OCI-LY1 (cell line): Measurements from ENCODE around the gene HERPUD2.

Experiments
- H2AFZ ChIP-seq: fragments of 200-600 bp; sonication (generic), shearing (Covaris generic); 2 replicates; pipeline ENCODE4 v1.6.0; 2014; ENCODE audit warnings: antibody characterized with exemption, mild to moderate bottlenecking, low read length
- H3F3A ChIP-seq: fragments of 200-600 bp; sonication (generic), shearing (Covaris generic); 2 replicates; pipeline ENCODE4 v1.6.0; 2014; ENCODE audit warnings: mild to moderate bottlenecking, antibody characterized with exemption, low read length, moderate library complexity; ENCODE audit not compliant: insufficient read depth
- H3K27ac ChIP-seq: fragments of 200-600 bp; sonication (generic); 2 replicates; pipeline ENCODE4 v1.5.1; 2014; ENCODE audit warnings: low read length, mixed run types, mild to moderate bottlenecking, low read depth; ENCODE audit not compliant: poor library complexity, severe bottlenecking
- H3K27me3 ChIP-seq: fragments of 200-600 bp; sonication (generic); 2 replicates; pipeline ENCODE4 v1.6.0; 2014; ENCODE audit warnings: antibody characterized with exemption, mild to moderate bottlenecking, low read length, moderate library complexity; ENCODE audit not compliant: insufficient read depth
- H3K36me3 ChIP-seq: fragments of 200-600 bp; sonication (generic); 2 replicates; pipeline ENCODE4 v1.6.1; 2014; ENCODE audit warnings: mild to moderate bottlenecking, antibody characterized with exemption, low read length, moderate library complexity, mixed read lengths; ENCODE audit not compliant: insufficient read depth
- H3K4me1 ChIP-seq: fragments of 200-600 bp; sonication (generic); 2 replicates; pipeline ENCODE4 v1.5.1; 2014; ENCODE audit warnings: mild to moderate bottlenecking, low read length, moderate library complexity; ENCODE audit not compliant: insufficient read depth, severe bottlenecking
- H3K4me2 ChIP-seq: fragments of 200-600 bp; sonication (generic), shearing (Covaris generic); 2 replicates; pipeline ENCODE4 v1.6.1; 2014; ENCODE audit warnings: low read length
- H3K4me3 ChIP-seq: fragments of 200-600 bp; sonication (generic); 2 replicates; pipeline ENCODE4 v1.5.1; 2014; ENCODE audit warnings: low read length, low read depth, mild to moderate bottlenecking, mixed read lengths; ENCODE audit not compliant: poor library complexity, severe bottlenecking
- H3K79me2 ChIP-seq: fragments of 200-600 bp; shearing (Covaris generic); 2 replicates; pipeline ENCODE4 v1.6.1; 2016; ENCODE audit warnings: mixed run types, low read length, mixed read lengths; ENCODE audit not compliant: insufficient read depth
- H3K9ac ChIP-seq: fragments of 200-600 bp; sonication (generic), shearing (Covaris generic); 2 replicates; pipeline ENCODE4 v1.6.1; 2014; ENCODE audit warnings: mild to moderate bottlenecking, low read length, mixed read lengths
- H3K9me2 ChIP-seq: fragments of 200-600 bp; sonication (generic), shearing (Covaris generic); 2 replicates; pipeline ENCODE4 v1.6.1; 2014; ENCODE audit warnings: low read depth, mild to moderate bottlenecking, low read length, mixed read lengths
- H3K9me3 ChIP-seq: fragments of 200-600 bp; shearing (Covaris generic); 2 replicates; pipeline ENCODE4 v1.6.1; 2014; ENCODE audit warnings: low read length, mixed read lengths
- H4K20me1 ChIP-seq: fragments of 200-600 bp; sonication (generic), shearing (Covaris generic); 2 replicates; pipeline ENCODE4 v1.6.0; 2016; ENCODE audit warnings: mild to moderate bottlenecking, low read length; ENCODE audit not compliant: insufficient read depth
- EZH2 ChIP-seq: fragments of 200-600 bp; sonication (generic), shearing (Covaris generic); IDR thresholded peaks from 2 replicates; pipeline ENCODE4 v1.8.0; 2017; ENCODE audit warnings: borderline replicate concordance, mixed run types, mild to moderate bottlenecking, antibody characterized with exemption, low read length, moderate library complexity, mixed read lengths
- TF ChIP-seq, protein P1 (sequence below): fragments of 200-600 bp; sonication (generic), shearing (Covaris generic); IDR thresholded peaks from 2 replicates; pipeline ENCODE4 v1.5.1; 2017; ENCODE audit warnings: mild to moderate bottlenecking, antibody characterized with exemption, low read length, moderate library complexity, mixed read lengths

The HERPUD2 gene

DNA sequence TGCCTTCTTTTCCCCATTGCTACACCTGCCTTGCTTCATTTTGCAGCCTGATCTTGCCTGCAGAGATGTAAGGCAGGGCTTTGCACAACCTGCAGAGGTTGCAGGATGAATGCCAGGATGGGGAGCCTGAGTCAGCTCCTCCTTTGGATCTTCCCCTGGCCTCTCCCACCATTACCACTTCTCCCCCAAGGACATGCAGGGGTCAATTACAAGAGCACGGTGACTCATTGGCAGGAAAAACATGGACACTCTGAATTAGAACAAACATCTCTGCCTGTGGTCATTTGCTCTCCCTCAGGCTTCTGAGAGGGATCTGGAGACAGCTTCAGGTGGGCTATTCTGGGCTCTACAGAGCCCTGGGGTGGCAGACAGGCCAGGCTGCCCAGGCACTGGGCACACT lies 89.2 kb downstream of the HERPUD2 start:
- Histone ChIP-seq H3K9me2 (no peaks in the 10 kb centered on the region), H3K9ac (no peak overlapping the region), H4K20me1 (no peaks in the 10 kb centered on the region), H3K27ac (no peak overlapping the region), H3K27me3 (no peaks in the 10 kb centered on the region), H3K4me2 (no peak overlapping the region), H3F3A (no peaks in the 10 kb centered on the region), H2AFZ (no peak overlapping the region), H3K4me3 (no peak overlapping the region), H3K36me3 (no peaks in the 10 kb centered on the region), H3K4me1 (no peaks in the 10 kb centered on the region), H3K9me3 (no peaks in the 10 kb centered on the region), H3K79me2 (no peaks in the 10 kb centered on the region)
- no peak for TF ChIP-seq EZH2
- TF ChIP-seq, protein P1, sequence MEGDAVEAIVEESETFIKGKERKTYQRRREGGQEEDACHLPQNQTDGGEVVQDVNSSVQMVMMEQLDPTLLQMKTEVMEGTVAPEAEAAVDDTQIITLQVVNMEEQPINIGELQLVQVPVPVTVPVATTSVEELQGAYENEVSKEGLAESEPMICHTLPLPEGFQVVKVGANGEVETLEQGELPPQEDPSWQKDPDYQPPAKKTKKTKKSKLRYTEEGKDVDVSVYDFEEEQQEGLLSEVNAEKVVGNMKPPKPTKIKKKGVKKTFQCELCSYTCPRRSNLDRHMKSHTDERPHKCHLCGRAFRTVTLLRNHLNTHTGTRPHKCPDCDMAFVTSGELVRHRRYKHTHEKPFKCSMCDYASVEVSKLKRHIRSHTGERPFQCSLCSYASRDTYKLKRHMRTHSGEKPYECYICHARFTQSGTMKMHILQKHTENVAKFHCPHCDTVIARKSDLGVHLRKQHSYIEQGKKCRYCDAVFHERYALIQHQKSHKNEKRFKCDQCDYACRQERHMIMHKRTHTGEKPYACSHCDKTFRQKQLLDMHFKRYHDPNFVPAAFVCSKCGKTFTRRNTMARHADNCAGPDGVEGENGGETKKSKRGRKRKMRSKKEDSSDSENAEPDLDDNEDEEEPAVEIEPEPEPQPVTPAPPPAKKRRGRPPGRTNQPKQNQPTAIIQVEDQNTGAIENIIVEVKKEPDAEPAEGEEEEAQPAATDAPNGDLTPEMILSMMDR = no peak

DNA sequence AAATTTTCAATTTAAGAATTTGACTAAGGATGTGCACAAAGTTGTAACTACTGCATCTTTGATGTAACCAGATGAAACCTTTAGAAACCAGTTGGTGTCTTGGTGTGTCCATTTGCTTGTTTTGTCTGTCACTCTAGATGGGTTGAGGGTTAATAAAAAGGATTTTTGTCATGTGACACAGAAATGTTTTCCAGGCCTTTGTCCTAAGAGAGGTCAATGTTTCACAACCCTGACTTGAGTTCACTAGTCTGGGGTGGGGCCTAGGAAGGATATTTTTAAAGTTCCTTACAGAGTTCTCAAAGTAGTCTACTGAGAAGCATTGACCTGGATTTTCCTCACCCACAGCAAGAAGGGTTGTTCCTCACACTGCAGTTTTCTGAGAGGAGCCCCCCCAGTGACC lies 90.3 kb downstream of the HERPUD2 start:
- TF ChIP-seq EZH2 = no peak
- TF ChIP-seq, protein P1 = no peak
- no peaks in the 10 kb centered on the region for H3K36me3 ChIP-seq
- H3K9me2 ChIP-seq = no peaks in the 10 kb centered on the region
- H4K20me1 ChIP-seq = no peaks in the 10 kb centered on the region
- no peak overlapping the region for H2AFZ ChIP-seq
- H3K9me3 ChIP-seq = no peaks in the 10 kb centered on the region
- H3K4me2 ChIP-seq = no peak overlapping the region
- no peaks in the 10 kb centered on the region for H3F3A ChIP-seq
- no peak overlapping the region for H3K4me3 ChIP-seq
- H3K27me3 ChIP-seq = no peaks in the 10 kb centered on the region
- no peak overlapping the region for H3K9ac ChIP-seq
- H3K27ac ChIP-seq = no peak overlapping the region
- no peaks in the 10 kb centered on the region for H3K4me1 ChIP-seq
- no peaks in the 10 kb centered on the region for H3K79me2 ChIP-seq

DNA sequence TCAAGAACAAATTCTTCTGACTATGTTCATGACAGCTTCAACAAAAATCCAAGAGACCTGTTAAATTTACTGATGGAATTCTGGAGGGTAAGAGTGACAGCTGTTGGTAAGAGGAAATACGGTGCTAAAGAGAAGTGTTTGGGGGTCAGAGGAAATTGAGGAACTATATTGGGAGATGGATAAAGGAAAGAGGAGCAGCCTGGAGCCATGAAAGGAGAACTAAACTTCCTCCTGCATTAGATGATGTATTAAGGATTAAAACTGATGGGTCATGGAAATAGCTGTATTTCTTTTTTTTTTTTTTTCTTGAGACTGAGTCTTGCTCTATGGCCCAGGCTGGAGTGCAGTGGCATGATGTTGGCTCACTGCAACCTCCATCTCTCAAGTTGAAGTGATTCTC lies 95.3 kb downstream of the HERPUD2 start:
- no peaks in the 10 kb centered on the region for H3K27me3 ChIP-seq
- TF ChIP-seq, protein P1 = no peak
- TF ChIP-seq EZH2 = no peak
- H3K4me1 ChIP-seq = no peaks in the 10 kb centered on the region
- no peaks in the 10 kb centered on the region for H3K9me2 ChIP-seq
- H2AFZ ChIP-seq = no peak overlapping the region
- no peaks in the 10 kb centered on the region for H4K20me1 ChIP-seq
- no peaks in the 10 kb centered on the region for H3F3A ChIP-seq
- H3K79me2 ChIP-seq = no peaks in the 10 kb centered on the region
- H3K4me2 ChIP-seq = no peak overlapping the region
- no peak overlapping the region for H3K9ac ChIP-seq
- H3K27ac ChIP-seq = no peak overlapping the region
- no peaks in the 10 kb centered on the region for H3K36me3 ChIP-seq
- H3K4me3 ChIP-seq = no peak overlapping the region
- H3K9me3 ChIP-seq = no peaks in the 10 kb centered on the region
